Activated CD4-positive, CD25-positive, alpha-beta regulatory T cell treated with anti-CD3 and anti-CD28 coated beads, Interleukin-2, amount 50 U/mL, for 24 hours (primary cell): ENCODE data around the gene ZNF296.
A peak's percentile ranks its signal among the peaks of the same experiment; 100 is the strongest.

ENCODE experiments used
- ATAC-seq, 2 donors: fragments of 150-1000 bp; cut with Tn5 transposase; one replicate each; pipeline ENCODE4 v1.10.0; 2021; ENCODE audit warnings: mild to moderate bottlenecking in 1 of 2, moderate library complexity in 1 of 2

Gene ZNF296

GRCh38 chr19:45079911-45080370, 3.7 kb upstream of the ZNF296 start:
- ATAC-seq: no peak

DNA sequence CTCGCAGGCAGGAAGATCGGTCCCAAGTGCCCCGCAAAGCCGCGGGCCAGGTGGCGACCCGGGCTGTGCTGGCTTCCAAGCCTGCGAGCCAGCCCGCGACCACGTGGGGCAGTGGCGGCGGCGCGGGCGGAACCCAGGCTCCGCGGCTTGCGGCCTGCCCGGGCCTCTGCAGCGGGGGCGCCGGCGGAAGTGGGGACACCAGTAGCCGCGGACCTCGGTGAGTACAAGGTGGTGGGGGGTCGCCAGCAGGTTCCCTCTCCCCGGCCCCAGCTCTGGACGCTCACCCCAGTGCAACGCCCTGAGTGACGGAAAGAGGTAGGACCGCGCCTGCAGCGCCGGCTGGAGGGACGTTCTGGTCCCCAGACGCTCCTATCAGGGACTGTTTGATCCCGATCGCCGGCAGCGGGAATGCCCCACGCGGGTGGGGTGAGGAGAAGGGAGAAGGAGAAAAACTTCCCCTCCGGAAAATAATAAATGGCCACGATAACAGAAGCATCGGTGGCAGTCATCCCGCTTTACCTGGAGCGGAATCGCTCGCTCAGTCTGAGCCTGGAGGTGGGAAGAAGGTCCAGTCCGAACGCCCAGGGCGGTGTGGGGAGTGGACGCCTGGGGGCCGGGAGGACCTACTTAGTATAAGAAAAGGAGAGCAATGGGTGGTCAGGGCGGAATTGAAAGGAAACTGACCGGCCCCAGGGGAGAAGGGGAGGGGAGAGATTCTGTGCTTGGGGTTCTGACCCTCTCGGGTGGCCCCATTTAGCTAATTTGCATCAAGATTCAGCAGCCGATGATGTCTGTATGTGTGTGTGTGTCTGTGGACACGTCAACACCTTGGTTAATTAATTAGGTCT, 3.0 kb upstream of the ZNF296 start, which contains the start of gene GEMIN7:
Gene GEMIN7 (plus strand): TSS at position 198 of the 848 bp plus-strand sequence. CDS start 10,855 bp downstream, outside the sequence.
- ATAC-seq: peak; percentile 71 to 79

DNA sequence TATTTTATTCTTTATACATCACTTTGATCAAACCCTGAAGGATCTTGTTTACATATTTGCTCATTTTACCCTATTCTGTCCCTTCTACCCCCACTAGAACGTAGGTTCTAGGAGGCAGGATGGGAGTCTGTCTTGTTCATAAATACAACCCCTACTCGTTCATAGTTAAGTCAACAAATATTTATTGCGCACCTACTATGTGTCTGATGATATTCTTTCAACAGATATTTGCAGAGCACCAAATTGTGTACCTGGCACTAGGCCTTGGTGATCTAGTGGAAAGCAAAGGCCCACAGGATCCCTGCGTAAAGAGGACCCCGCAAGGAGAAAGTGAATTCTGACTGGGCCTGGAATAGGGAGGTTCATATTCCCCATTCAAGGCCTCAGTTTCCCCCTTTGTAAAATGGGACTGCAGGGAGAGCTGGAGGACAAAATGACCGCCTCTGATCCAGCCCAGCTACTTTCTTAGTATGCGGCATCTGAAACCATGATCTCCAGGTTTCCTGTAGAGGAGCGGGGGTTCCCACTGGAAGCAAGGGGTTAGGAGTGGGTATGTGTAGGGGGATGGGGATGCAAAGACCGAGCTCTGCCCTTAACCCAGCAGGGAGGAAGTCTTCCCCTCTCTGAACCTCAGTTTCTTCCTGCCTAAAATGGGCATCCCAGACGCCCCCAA, 2.2 kb upstream of the ZNF296 start:
- peak; percentile 0 for ATAC-seq

DNA sequence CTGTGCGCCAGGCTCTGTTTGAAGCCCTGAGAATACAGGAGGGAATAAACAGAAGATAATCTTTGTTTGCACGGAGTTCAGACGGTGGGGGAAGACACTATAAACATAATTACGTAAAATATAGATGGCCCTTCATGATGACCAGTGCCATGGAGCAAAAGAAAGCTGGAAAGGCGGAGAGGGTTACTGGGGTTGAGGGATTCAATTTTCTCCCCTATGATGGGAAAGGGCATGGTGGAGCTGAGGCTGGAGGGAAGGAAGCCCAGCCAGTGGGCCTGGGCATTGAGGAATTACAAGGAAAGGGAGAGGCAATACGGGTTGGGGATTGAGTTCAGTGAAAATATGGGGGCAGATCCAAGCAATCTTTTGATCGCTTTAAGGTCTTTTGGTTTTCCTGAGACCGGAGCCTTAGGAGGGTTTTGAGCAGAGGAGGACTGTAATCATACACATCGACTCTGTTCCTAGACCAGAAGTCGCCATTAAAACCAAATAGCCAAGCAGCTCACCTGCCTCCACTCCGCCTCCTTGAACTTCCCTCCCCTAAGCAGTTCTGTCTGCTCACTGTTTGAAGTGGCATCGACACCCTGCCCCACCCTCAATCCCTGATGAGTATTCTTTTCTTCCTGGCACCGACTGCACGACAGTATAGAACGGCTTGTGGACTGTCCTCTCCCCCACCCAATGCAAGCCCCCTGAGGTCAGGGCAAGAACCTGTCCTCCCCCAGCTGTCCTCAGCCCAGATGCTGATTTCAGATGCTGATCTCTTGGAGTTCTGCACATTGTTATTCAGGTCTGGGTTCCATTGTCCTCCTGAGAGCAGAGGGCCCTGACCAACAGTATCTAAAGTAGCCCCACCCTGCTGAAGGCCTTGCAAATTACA, 813 bp upstream of the ZNF296 start:
- ATAC-seq: no peak

DNA sequence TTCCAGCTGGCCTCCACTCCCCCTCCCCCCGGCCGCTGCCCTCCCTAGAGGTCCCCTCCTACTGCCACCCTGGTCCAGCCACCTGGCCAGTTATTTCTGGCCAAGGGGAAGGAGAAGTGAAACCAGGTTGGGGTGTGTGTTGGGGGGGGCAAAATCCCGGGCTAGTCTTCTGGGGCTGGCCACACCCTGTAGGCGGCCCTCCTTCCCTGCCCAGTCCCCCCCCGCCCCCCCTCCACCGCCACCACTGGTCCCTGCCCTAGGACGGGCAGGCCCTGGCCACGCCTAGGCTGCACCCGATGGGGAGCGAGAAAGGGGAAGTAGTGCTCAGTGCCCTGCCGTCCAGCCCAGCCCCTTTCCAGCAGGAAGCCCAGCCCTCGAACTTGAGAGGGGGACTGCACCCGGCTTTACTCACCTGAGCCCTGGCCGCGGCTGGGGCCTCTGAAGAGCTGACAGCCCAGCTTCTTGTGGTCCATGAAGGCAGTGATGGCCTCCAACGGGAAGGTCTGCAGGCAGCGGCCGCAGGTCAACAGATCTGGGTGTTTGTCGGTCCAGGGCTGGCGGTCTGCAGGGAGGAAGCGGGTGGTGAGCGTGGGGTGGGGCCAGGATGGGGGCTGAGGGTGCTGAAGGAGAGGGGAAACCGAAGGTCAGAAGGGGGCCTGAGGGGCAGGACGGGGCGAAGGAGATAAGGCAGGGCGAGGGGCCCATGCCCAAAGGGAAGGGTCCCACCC, 813 bp downstream of the ZNF296 start:
- ATAC-seq: peak; percentile 7 to 12

GRCh38 chr19:45074744-45075300, 1.5 kb downstream of the ZNF296 start:
- ATAC-seq: no peak

GRCh38 chr19:45071969-45072790, 4.1 kb downstream of the ZNF296 start:
- no peak for ATAC-seq

DNA sequence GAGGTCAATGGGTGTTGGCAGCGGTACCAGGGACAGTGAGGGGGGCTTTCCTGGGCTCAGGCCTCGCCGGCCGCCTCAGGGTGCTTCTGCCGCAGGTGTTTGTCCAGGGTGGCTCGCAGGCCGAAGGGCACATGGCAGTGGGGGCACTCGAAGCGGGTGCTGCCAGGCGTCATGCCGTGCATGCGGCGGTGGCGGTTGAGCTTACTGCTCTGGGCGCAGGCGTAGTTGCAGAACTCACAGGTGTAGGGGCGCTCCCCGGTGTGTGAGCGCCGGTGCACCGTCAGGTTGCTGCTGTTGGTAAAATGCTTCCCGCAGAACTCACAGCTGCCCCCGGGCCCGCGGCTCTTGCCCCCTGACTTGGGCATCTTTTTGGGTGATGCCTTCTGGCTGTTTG, 4.7 kb downstream of the ZNF296 start:
- ATAC-seq: no peak

- no peak for ATAC-seq
Measured at GRCh38 chr19:45070861-45071544, 5.3 kb downstream of the ZNF296 start.

DNA sequence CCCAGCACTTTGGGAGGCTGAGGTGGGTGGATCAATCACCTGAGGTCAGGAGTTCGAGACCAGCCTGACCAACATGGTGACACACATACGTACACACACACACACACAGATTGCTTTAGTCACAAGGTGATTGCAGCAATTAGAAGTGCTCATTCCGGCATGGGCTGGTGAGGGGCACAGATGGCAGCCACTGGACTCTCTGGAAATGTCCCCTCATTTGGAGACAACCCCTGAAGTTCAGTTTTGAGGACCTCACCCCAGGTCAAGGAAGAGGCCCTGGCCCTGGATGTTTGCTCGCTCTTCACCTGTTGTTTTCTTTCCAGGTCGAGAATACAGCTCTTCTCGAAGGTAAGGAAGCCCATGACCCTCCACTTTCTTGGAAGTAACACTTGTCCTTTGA, 6.1 kb downstream of the ZNF296 start:
- no peak for ATAC-seq

GRCh38 chr19:45069056-45069455, 7.2 kb downstream of the ZNF296 start:
- ATAC-seq: no peak

DNA sequence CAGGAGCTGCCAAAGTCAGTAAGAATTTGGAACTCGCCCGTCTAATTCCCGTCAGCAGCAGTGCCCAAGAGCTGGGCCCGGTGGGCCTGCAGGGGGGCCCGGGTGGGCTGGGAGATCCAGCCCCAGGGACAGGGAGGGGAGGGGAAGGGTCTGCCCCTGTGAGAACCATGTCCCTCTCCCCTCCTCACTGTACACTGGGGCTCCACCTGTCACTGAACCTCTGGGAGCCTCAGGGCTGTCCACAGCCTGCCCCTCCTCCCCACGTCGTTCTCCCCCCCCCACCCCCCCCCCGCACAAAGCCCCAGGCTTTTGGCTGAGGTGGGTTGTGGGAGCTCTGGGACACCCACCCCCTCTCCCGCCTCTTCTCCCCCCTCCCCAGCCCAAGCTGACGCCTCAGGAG, 8.2 kb downstream of the ZNF296 start:
- ATAC-seq: no peak

DNA sequence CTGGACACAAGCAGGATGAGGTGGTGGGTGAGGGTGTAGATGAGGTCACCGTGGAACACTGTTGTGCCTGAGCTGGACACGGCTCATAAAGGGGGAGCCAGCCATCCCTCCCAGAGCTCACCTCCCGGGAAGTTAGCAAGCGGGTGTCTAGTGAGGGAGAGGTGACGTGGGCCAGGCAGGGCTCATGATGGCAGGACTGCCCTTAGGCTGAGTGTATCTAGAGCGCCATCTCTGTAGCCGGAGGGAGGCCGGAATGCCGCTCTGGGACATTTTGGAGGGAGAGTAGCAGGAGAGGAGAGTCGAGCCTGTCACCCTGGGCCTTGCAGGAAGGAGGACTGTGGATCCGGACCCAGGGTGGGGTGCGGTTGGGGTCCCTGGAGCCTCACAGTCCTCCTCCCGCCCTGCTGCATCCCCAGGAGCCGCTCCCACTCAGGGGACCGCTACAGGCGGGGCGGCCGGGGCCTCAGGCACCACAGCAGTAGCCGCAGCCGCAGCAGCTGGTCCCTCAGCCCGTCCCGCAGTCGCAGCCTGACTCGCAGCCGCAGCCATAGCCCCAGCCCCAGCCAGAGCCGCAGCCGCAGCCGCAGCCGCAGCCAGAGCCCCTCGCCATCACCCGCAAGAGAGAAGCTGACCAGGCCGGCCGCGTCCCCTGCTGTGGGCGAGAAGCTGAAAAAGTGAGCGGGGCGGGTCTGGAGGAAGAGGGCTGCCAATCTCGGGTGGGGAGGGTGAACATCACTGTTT, 9.2 kb downstream of the ZNF296 start:
- ATAC-seq: no peak

GRCh38 chr19:45063851-45064801, 12.2 kb downstream of the ZNF296 start:
- ATAC-seq: no peak

GRCh38 chr19:45061965-45062364, 14.3 kb downstream of the ZNF296 start:
- no peak for ATAC-seq

- ATAC-seq: peak; percentile 82 to 84
Measured at GRCh38 chr19:45059258-45059965, 16.9 kb downstream of the ZNF296 start.

DNA sequence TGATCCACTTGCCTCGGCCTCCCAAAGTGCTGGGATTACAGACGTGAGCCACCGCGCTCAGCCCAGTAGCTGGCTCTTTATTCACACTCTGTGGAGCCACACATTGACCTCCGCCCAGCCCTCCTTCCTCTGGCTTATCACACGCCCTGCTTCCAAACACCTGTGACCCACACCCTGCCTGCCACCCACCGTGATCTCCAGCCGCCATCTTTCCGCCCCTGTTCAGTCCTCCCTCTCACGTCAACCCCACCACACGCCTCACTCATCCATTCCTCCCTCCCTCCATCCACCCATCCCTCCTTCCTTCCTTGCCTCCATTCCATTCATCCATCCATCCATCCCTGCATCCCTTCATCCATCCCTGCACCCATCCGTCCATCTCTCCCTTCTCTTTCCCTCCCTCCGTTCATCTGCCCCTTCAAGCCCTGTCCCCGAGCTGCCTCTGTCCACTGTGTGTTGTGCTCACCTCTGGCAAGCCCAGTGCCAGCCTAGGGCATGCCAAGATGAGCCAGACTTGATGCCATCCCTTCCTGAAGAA, 17.6 kb downstream of the ZNF296 start:
- no peak for ATAC-seq
